ENCODE data around the gene COL23A1. TPM values are rescaled to one million over a fixed set of nuclear protein-coding genes. Genes with fewer than 3 reads are reported as not detected.
A peak's percentile ranks its signal among the peaks of the same experiment; 100 is the strongest.

COL23A1 gene
- total and polyA plus RNA-seq, 8 donors = 0.06 to 0.68 (median 0.33) TPM; not detected in 2

DNA sequence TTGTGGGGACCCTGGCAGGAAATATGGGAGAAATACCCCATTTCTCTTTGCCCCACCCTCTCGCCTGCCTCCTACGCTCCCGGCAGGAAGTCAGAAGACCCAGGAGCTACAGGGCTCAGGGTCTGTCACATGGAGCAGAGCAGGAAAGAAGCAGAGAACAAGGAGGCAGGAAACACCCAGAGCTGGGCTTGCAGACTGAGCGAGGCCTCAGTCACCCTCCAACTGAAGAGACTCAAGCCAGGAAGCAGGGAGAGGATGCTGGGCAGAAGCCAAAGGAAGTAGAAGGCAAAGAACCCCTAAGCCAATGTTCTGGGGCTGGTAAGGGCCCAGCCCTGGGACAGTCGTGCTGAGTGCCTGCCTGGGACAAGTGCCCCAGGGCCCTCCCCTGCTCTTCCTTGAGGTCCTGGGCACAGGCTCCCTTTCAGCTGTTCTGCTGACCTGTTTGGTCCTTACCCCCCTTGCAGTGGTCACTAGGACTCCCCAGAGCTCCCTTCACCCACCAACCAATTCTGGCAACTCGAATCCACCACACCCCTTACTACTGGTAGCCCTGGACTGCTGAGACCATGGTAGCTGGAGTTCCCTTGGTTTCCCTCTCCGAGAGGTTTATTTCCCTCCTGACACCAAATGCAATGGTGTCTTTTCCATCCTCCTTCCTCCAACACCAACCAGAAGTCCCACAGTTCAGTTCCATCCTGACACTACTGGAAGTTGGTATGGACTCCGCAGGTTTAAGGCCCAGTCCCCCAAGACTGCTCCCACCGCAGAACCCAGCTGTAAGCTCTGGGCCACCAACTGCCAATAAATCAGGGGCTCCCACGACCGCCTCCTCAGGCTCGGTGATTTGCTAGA lies 157.5 kb downstream of the COL23A1 start:
- TF ChIP-seq, protein P1, sequence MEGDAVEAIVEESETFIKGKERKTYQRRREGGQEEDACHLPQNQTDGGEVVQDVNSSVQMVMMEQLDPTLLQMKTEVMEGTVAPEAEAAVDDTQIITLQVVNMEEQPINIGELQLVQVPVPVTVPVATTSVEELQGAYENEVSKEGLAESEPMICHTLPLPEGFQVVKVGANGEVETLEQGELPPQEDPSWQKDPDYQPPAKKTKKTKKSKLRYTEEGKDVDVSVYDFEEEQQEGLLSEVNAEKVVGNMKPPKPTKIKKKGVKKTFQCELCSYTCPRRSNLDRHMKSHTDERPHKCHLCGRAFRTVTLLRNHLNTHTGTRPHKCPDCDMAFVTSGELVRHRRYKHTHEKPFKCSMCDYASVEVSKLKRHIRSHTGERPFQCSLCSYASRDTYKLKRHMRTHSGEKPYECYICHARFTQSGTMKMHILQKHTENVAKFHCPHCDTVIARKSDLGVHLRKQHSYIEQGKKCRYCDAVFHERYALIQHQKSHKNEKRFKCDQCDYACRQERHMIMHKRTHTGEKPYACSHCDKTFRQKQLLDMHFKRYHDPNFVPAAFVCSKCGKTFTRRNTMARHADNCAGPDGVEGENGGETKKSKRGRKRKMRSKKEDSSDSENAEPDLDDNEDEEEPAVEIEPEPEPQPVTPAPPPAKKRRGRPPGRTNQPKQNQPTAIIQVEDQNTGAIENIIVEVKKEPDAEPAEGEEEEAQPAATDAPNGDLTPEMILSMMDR (IDR thresholded peaks at IDR 0.05) = no peak
- no peaks in the 10 kb centered on the region for H3K9me3 ChIP-seq
- DNase-seq (peak in 1 of 6 donors; percentile 34), FAIRE-seq (no peak), ATAC-seq (no peak)
- 74 to 85% methylated on average over 12 of the region's 12 CpGs for WGBS, 2 donors
- intact Hi-C loops (cut with DNase I) = no loop called here
- no peak overlapping the region for H3K4me3 ChIP-seq
- H3K27me3 ChIP-seq = no peaks in the 10 kb centered on the region
- no peaks in the 10 kb centered on the region for H3K36me3 ChIP-seq
- no peak overlapping the region for H3K27ac ChIP-seq
- peaks cover 0 to 5% (median 3%) of the 10 kb centered on the region in 3 donors for H3K4me1 ChIP-seq

DNA sequence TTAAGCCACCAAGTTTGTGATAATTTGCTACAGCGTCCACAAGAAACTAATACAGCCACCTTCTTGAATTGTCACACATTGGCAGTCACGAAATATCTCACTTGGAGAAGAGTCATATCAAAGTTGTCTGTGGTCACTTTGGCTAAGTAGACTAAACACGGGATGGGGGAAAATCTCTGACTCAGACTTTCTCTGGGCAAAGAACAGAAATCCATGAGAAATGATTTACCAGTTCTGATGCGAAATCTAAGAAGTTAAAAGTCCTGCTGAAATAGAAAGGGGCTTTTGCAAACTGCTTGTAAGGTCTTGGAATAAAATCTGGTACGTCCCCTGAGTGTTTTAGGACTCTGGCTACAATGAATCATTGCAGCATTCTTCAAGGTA lies 158.4 kb downstream of the COL23A1 start:
- 73% methylated on average over 5 of the region's 5 CpGs for WGBS, 2 donors
- no peak for FAIRE-seq
- intact Hi-C loops (cut with DNase I) = no loop called here
- Histone ChIP-seq H3K4me1 (peaks cover 0 to 5% (median 3%) of the 10 kb centered on the region in 3 donors), H3K27me3 (no peaks in the 10 kb centered on the region), H3K36me3 (no peaks in the 10 kb centered on the region), H3K27ac (no peak overlapping the region), H3K4me3 (no peak overlapping the region), H3K9me3 (no peaks in the 10 kb centered on the region)
- TF ChIP-seq, protein P1 (IDR thresholded peaks at IDR 0.05) = no peak
- DNase-seq = no peak
- ATAC-seq = no peak

DNA sequence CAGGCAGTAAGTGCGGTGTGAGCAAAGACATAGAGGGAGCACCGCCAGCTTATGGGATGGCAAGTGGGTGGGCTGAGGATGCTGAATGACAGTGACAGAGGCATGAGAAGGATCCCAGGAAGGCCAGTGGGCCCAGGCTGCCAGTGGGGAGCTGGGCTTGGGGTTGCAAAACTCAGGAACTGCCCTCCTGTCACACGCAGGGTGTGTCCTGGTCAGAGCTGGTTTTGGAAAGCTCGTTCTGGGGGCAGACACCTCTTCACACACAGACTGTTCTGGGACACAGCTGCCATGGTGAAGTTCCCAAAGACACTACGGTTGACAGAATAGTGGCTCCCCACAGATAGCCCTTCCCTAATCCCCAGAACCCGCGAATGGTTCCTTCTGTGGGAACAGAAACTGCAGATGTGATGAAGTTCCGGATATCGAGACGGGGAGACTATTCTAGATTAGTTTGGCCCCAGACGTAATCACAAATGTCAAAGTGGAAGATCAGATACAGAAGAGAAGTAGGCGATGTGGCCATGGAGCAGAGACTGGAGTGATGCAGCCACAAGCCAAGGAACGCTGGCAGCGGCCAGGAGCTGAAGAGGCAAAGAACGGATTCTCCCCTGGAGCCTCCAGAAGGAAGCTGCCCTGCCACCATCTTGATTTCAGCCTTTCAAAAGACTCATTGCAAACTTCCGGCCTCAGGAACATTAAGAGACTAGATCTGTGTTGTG lies 159.0 kb downstream of the COL23A1 start:
- Histone ChIP-seq H3K9me3 (no peaks in the 10 kb centered on the region), H3K4me3 (no peak overlapping the region), H3K27me3 (no peaks in the 10 kb centered on the region), H3K36me3 (no peaks in the 10 kb centered on the region), H3K27ac (no peak overlapping the region), H3K4me1 (peaks cover 0 to 5% (median 3%) of the 10 kb centered on the region in 3 donors)
- ATAC-seq (no peak), DNase-seq (no peak), FAIRE-seq (no peak)
- 94 to 96% methylated on average over 16 of the region's 16 CpGs for WGBS, 2 donors
- TF ChIP-seq, protein P1 (IDR thresholded peaks at IDR 0.05) = no peak
- intact Hi-C loops (cut with DNase I) = no loop called here

DNA sequence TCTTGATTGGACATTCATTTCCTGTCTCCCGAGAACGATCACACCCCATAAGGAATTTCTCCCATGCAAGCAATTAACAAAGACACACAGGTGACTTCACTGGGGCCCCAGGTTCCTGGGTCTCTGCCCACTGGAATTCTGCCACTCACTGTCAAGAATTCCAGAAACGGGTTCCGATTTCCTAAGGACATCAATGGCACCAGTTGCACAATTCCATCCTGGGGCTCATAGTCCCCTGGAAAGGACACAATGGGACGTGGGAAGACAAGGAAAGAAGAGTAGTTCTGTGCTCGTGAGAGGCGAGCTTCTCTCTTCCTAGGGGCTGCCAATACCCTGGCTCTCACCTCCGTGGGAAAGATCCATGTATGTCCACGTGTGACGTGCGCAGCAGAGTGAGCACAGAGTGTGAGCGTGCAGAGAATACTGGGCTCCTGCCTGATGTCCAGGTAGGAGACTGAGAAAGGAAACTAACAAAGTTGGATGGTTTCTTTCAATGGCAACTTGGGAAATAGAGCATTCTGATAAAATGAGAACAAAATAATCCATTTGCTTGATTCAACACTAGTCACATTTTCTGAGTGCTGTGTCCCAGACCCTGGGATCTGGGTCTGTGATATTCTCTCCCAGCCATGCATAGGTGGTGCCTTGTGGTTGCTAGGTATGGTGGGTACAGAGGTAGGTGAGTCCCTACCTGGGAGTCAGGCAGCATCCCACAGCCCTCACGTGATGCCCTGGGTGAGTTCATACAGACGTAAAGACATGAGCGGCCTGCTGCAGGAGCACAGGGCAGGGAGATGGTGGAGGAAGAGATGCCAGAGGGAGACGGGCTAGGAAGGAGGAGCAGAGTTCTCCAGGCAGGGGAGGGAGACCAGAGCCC lies 159.8 kb downstream of the COL23A1 start:
- 41 to 51% methylated on average over 16 of the region's 16 CpGs for WGBS, 2 donors
- Histone ChIP-seq H3K4me3 (no peak overlapping the region), H3K9me3 (no peaks in the 10 kb centered on the region), H3K27me3 (no peaks in the 10 kb centered on the region), H3K4me1 (peaks cover 0 to 5% (median 3%) of the 10 kb centered on the region in 3 donors), H3K36me3 (no peaks in the 10 kb centered on the region), H3K27ac (no peak overlapping the region)
- intact Hi-C loops (cut with DNase I) = no loop called here
- no peak for FAIRE-seq
- peak; percentile 31 to 75 (median 66) for ATAC-seq
- TF ChIP-seq, protein P1 (IDR thresholded peaks at IDR 0.05) = no peak
- DNase-seq = peak in 4 of 6 donors; percentile 44 to 48 (median 46)
